Measurements from ENCODE around the gene ATP1A2. TPM values are rescaled to one million over a fixed set of nuclear protein-coding genes. Genes with fewer than 3 reads are reported as not detected.

Gene ATP1A2
- total RNA-seq, 2 donors from 2014 or later = 146 to 228 TPM

- no peaks in the 10 kb centered on the region for H3K9me3 ChIP-seq
- no peak overlapping the region for H3K27ac ChIP-seq
- TF ChIP-seq CTCF (IDR thresholded peaks at IDR 0.05) = no peak
- no peaks in the 10 kb centered on the region for H3K36me3 ChIP-seq
- no peaks in the 10 kb centered on the region for H3K4me1 ChIP-seq
- H3K27me3 ChIP-seq = no peaks in the 10 kb centered on the region
- no peak for DNase-seq (ENCODE audit: low spot score)
- no peak overlapping the region for H3K4me3 ChIP-seq
Measured at GRCh38 chr1:160168609-160169369, 53.2 kb downstream of the ATP1A2 start.

GRCh38 chr1:160169553-160170399 is 54.2 kb downstream of the ATP1A2 start:
- H3K9me3 ChIP-seq = no peaks in the 10 kb centered on the region
- no peaks in the 10 kb centered on the region for H3K27me3 ChIP-seq
- DNase-seq (ENCODE audit: low spot score) = no peak
- TF ChIP-seq CTCF (IDR thresholded peaks at IDR 0.05) = no peak
- no peak overlapping the region for H3K27ac ChIP-seq
- no peaks in the 10 kb centered on the region for H3K4me1 ChIP-seq
- no peaks in the 10 kb centered on the region for H3K36me3 ChIP-seq
- no peak overlapping the region for H3K4me3 ChIP-seq

- no peaks in the 10 kb centered on the region for H3K27me3 ChIP-seq
- H3K4me1 ChIP-seq = no peaks in the 10 kb centered on the region
- TF ChIP-seq CTCF (IDR thresholded peaks at IDR 0.05) = no peak
- H3K27ac ChIP-seq = no peak overlapping the region
- H3K9me3 ChIP-seq = no peaks in the 10 kb centered on the region
- H3K36me3 ChIP-seq = no peaks in the 10 kb centered on the region
- DNase-seq (ENCODE audit: low spot score) = no peak
- no peak overlapping the region for H3K4me3 ChIP-seq
Measured at GRCh38 chr1:160171354-160171753, 55.8 kb downstream of the ATP1A2 start.

- Histone ChIP-seq H3K9me3 (no peaks in the 10 kb centered on the region), H3K36me3 (no peaks in the 10 kb centered on the region), H3K27ac (no peak overlapping the region), H3K27me3 (no peaks in the 10 kb centered on the region), H3K4me1 (no peaks in the 10 kb centered on the region), H3K4me3 (no peak overlapping the region)
- no peak for DNase-seq (ENCODE audit: low spot score)
- TF ChIP-seq CTCF (IDR thresholded peaks at IDR 0.05) = no peak
Measured at GRCh38 chr1:160171980-160172379, 56.4 kb downstream of the ATP1A2 start.

- H3K36me3 ChIP-seq = no peaks in the 10 kb centered on the region
- H3K4me3 ChIP-seq = no peak overlapping the region
- DNase-seq (ENCODE audit: low spot score) = no peak
- no peaks in the 10 kb centered on the region for H3K4me1 ChIP-seq
- H3K27ac ChIP-seq = no peak overlapping the region
- no peak for TF ChIP-seq CTCF (IDR thresholded peaks at IDR 0.05)
- no peaks in the 10 kb centered on the region for H3K9me3 ChIP-seq
- H3K27me3 ChIP-seq = no peaks in the 10 kb centered on the region
Measured at GRCh38 chr1:160177231-160177630, 61.7 kb downstream of the ATP1A2 start.
